Measurements from ENCODE around the gene SPESP1.

SPESP1 gene

DNA sequence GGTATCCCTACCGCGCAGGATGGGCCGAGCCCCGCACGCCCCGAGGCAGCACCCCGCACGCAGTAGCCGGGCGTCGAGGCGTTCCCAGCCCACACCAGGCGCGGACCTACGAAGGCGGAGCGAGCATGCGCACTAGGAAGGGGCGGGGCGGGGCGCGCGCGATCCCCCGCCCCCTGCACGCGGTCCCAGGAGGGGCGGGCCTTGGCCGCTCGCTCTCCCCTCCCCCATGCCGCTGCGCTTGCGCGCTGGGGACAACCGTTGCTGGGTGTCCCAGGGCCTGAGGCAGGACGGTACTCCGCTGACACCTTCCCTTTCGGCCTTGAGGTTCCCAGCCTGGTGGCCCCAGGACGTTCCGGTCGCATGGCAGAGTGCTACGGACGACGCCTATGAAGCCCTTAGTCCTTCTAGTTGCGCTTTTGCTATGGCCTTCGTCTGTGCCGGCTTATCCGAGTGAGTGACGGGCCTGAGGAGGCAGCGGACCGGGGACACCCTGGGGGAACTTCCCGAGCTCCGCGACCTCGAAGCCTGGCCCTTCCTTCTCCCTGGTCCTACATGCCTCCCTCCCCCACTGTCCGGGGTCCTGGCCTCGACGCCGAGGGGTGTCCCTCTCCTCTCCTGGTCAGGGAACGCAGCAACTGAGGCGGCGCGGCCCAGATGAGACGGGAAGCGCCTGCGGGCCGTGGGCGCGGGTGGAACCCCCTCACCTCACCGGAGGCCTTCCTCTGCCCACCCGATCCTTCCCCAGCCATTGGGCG is at the start of gene SPESP1:
SPESP1 (plus strand) TSS at position 258 of the 755 bp plus-strand sequence; CDS start at position 387, 129 bp downstream.
- peak; percentile 0 to 3 for DNase-seq (ENCODE audit: low read depth in 2 of 2, low spot score in 1 of 2)

DNA sequence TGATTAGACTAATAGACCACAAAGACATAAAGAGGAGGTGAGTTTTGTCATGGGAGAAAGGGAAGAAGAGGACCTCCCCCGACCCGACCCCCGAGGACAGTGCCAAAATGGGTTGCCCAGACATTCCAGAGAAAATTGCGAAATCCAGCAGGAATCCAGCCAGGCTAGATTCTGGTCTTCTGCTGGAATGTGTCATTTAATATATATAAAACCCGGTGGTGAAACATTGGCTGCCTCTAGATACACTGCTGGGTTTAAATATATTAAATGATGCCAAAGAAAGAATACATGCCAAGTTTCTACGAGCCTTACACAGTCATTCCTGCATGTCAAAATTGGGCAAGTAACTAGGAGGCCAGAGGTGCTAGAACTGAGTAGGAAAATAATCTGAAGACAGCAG is 45.3 kb upstream of the SPESP1 start:
- no peak for DNase-seq (ENCODE audit: low read depth in 2 of 2, low spot score in 1 of 2)

DNA sequence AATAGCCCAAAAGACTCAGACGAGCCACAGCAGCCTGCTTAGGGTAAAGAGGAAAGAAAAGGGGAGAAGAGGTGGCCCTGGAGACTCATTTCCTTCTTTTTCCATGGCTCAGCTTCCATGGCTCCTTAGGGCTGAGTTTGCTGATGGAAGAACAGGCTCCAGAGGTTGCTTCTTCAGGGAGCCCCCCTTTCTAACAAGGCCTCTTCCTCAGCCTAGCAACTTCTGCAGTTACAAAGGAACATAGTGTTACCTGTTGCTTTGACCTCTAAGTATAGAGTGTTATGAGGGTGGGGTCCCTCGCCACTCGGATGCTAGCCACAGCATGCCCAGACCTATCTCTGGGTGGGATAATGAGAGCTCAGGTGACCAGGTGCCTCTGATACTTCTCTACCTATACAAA is 43.2 kb upstream of the SPESP1 start:
- no peak for DNase-seq (ENCODE audit: low read depth in 2 of 2, low spot score in 1 of 2)

DNA sequence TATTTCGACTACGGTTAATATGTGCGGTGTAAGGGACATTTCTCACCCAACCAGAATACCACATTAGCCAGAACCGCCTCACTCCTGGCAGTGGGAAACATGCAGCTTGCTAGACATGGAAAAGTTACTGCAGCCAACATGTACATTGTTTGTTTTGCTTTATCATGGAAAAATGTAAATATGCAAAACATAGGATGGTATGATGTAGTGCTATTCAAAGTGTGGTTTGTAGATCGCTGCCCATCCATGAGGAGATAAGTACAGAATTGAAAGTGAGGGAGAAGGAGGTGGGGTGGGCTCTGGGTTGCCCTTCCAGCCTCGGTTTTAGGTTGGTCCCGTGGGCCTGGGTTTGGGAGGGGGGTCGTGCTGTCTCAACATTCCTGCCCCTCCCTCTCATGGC is 42.5 kb upstream of the SPESP1 start:
- no peak for DNase-seq (ENCODE audit: low read depth in 2 of 2, low spot score in 1 of 2)

- no peak for DNase-seq (ENCODE audit: low read depth in 2 of 2, low spot score in 1 of 2)
Observed at GRCh38 chr15:68888419-68888818, 41.9 kb upstream of the SPESP1 start.

DNA sequence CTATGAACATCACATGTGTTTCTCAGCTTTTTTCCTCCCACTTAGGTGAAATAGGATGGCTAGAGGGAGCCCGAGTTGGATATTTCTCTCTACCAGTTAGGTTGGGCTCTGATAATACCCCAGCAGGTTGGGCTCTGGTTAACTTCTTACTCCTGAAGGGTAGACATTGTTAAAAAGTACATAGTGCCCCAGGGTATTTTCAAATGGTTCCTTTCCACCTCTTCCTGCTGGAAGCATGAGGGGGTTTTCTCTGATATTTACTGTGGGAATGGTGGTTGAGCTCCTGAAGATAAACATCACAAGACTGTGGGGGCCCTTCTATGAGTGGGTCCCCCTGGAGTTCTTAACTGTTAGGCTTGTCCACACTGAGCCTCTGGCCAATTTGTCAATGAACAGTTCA is 36.1 kb upstream of the SPESP1 start:
- no peak for DNase-seq (ENCODE audit: low read depth in 2 of 2, low spot score in 1 of 2)

- no peak for DNase-seq (ENCODE audit: low read depth in 2 of 2, low spot score in 1 of 2)
Observed at GRCh38 chr15:68896178-68896577, 34.1 kb upstream of the SPESP1 start.

GRCh38 chr15:68897016-68897415 is 33.3 kb upstream of the SPESP1 start:
- no peak for DNase-seq (ENCODE audit: low read depth in 2 of 2, low spot score in 1 of 2)

DNA sequence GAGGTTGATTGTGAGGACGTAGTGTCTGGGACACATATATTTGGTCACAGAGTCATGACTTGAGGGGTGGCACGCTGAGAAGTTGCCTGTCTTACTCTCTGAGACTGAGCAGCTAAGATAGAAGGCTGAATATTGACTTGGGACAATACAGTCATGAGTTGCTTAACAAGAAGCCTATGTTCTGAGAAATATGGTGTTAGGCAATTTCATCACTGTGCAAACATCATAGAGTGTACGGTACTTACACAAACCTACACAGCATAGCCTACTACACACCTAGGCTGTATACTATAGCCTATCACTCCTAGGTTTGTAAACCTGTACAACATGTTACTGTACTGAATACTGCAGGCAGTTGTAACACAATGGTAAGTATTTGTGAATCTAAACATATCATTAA is 30.3 kb upstream of the SPESP1 start:
- DNase-seq (ENCODE audit: low read depth in 2 of 2, low spot score in 1 of 2) = no peak

DNA sequence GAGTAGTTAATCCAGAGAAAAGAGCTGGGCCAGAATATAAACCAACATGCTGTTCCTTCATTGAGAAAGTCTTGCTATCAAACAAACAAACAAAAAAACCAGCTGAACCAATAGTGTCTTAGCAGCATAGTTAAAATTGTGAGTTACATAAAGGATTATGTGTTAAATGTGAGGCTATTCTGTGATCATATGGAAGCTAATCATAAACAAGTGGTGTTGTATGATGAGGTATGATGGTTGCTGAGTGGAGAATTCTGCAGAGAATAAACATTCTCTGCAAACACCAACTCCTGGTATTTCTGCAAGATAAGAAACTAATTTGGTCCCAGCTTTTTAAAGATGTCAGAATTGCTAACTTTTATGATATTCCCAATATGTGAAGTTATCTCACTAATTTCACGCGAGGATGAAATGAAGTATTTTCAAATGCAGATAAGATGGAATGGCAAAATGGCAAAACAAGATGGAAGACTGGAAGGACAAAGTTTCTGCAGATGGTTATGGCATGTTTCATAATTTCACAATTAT is 22.9 kb upstream of the SPESP1 start:
- no peak for DNase-seq (ENCODE audit: low read depth in 2 of 2, low spot score in 1 of 2)

- DNase-seq (ENCODE audit: low read depth in 2 of 2, low spot score in 1 of 2) = no peak
Observed at GRCh38 chr15:68909601-68910100, 20.7 kb upstream of the SPESP1 start.

- DNase-seq (ENCODE audit: low read depth in 2 of 2, low spot score in 1 of 2) = no peak
Observed at GRCh38 chr15:68910341-68910740, 20.0 kb upstream of the SPESP1 start.

- no peak for DNase-seq (ENCODE audit: low read depth in 2 of 2, low spot score in 1 of 2)
Observed at GRCh38 chr15:68910816-68911215, 19.5 kb upstream of the SPESP1 start.

DNA sequence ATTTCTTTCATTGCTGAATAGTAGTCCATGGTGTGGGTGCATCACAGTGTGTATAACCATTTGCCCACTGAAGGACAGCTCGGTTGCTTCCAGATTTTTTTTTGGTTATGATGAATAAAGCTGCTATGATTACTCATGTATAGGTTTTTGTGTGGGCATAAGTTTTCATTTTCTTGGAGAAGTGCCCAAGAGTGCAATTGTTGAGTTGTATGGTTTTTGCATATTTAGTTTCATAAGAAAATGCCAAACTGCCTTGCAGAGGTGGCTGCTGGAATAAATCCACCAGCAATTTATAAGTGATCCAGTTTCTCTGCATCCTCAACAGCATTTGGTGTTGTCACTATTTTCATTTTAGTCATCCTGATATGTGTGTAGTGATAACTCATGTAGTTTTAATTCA is 8.4 kb upstream of the SPESP1 start:
- DNase-seq (ENCODE audit: low read depth in 2 of 2, low spot score in 1 of 2) = no peak

GRCh38 chr15:68924866-68925560 is 5.3 kb upstream of the SPESP1 start:
- DNase-seq (ENCODE audit: low read depth in 2 of 2, low spot score in 1 of 2) = peak; percentile 12 to 20

DNA sequence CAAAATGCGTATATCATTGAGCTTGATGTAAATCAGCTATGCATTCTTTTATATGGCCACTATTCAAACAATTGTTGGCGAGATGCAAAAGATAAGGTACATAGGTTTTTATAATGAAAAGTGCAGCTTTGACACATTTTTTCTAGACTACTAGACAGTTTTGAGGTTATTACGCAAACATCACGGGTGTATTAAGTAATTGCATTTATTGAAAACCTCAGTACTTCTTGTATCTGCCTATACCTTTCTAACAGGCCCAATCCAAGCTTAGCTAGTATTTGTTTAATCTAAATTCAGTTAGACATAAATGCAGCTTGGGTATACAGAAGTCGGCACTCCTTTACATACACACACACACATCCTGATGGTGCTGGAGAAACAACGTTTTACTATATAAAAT is 2.7 kb downstream of the SPESP1 start:
- DNase-seq (ENCODE audit: low read depth in 2 of 2, low spot score in 1 of 2) = no peak

- no peak for DNase-seq (ENCODE audit: low read depth in 2 of 2, low spot score in 1 of 2)
Observed at GRCh38 chr15:68934341-68934740, 4.0 kb downstream of the SPESP1 start.

DNA sequence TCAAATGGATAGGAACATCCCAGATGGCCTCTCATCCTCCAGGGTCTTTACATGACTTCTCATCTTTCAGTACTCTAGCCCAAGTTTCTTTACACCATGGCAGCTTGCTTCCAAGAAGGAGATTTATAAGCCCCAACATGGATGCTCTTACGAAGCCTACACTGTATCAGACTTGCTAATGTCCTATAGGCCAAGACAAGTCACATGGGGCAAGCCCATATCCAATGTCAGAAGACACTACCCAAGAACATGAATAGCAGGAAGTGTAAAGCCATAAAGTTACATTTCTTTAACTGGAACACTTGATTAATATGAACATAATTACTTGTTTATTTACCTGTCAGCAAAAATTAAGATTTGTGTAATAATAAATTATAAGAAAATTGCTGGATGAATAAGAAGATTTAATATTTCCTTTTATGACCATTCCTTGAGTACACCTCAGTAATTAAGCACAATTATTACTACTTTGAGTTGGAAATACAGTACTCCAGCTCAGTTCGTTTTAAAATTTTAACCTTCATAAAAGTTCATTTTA is 5.1 kb downstream of the SPESP1 start:
- no peak for DNase-seq (ENCODE audit: low read depth in 2 of 2, low spot score in 1 of 2)

- no peak for DNase-seq (ENCODE audit: low read depth in 2 of 2, low spot score in 1 of 2)
Observed at GRCh38 chr15:68939501-68939900, 9.2 kb downstream of the SPESP1 start.

GRCh38 chr15:68951813-68952212 is 21.5 kb downstream of the SPESP1 start:
- DNase-seq (ENCODE audit: low read depth in 2 of 2, low spot score in 1 of 2) = no peak

GRCh38 chr15:68957696-68958095 is 27.4 kb downstream of the SPESP1 start:
- no peak for DNase-seq (ENCODE audit: low read depth in 2 of 2, low spot score in 1 of 2)

- no peak for DNase-seq (ENCODE audit: low read depth in 2 of 2, low spot score in 1 of 2)
Observed at GRCh38 chr15:68958597-68958996, 28.3 kb downstream of the SPESP1 start.
